GM12865 (cell line): ENCODE measurements around the gene FXYD7.

Experiments
- DNase-seq: peaks from one replicate; pipeline ENCODE4 v3.0.0; 2010; ENCODE audit warnings: low read depth
- H3K4me3 ChIP-seq: 2 replicates; pipeline ENCODE4 v1.5.1; 2011; ENCODE audit warnings: mild to moderate bottlenecking, low read depth, low read length, control low read depth
- CTCF ChIP-seq: IDR thresholded peaks from 2 replicates; pipeline ENCODE4 v1.5.1; 2011; ENCODE audit warnings: low read length, control low read depth, low read depth, inconsistent platforms; ENCODE audit not compliant: insufficient read depth; ENCODE audit errors: missing control alignments

Gene FXYD7

DNA sequence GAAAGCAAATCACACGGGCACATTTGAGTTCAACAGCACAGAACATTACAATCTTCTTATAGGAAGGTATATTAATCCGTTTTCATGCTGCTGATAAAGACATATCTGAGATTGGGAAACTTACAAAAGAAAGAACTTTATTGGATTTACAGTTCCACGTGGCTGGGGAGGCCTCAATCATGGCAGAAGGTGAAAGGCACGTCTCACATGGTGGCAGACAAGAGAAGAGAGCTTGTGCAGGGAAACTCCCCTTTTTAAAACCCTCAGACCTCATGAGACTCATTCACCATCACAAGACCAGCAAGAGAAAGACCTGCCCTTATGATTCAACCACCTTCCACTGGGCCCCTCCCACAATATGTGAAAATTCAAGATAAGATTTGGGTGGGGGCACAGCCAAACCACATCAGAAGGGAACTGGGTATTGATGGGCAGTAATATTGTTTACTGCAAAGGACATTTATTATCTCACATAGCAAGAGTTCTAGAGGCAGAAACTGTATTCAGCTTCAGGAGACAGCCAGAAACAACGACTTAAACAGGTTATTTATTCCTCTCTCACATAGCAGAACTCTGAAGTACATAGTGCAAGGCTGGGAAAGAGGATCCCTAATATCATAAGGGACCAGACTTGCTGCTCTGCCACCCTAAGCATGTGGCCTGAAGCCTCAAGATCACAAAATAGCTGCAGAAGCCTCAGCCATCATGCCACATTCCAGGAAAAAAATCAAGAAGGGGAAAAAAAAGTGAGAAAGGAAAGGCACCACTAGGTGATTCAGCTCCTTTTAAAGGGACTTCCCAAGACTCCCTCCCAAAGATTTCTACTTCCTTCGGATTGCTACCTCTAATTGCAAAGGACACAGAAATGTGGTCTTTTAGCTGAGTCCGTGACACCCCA, 34.6 kb downstream of the FXYD7 start:
- no peak for TF ChIP-seq CTCF
- no peak overlapping the region for H3K4me3 ChIP-seq
- DNase-seq = no peak

GRCh38 chr19:35178701-35179100, 35.6 kb downstream of the FXYD7 start:
- no peak for DNase-seq
- TF ChIP-seq CTCF = no peak
- H3K4me3 ChIP-seq = no peak overlapping the region

DNA sequence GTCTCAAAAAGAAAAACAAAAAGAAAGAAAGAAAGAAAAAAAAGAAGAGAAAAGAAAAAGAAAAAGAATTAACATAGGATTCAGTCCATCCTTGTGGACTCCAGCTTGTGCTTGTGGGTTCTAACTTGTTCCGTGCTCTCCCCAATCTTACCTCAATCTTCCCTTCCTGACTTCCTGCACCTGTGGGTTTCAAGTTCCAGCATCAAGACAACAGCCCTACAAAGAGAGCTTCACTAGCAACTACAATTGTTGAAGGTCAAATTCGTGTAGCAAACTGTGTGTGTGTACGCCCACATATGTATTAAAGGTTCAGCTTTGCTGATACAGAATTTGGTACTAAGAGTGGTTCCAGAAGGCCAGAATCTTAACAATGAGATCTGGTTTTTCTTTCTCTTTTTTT, 36.8 kb downstream of the FXYD7 start:
- H3K4me3 ChIP-seq = no peak overlapping the region
- no peak for TF ChIP-seq CTCF
- DNase-seq = no peak

- H3K4me3 ChIP-seq = no peak overlapping the region
- no peak for TF ChIP-seq CTCF
- no peak for DNase-seq
These were observed 38.3 kb downstream of the FXYD7 start for GRCh38 chr19:35181387-35181786.

DNA sequence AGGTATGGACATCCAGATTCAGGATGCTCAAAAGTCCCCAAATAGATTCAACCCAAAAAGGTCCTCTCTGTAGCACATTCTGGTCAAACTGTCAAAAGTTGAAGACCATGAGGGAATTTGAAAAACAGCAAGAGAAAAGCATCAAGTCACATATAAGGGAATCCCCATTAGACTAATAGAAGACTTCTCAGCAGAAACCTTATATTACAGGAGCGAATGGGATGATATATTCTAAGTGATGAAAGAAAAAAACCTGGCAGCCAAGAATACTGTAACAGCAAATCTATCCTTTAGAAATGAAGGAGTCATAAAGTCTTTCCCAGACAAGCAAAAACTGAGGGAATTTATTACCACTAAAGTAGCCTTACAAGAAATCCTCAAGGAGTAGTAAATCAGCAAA, 41.2 kb downstream of the FXYD7 start:
- H3K4me3 ChIP-seq = no peak overlapping the region
- no peak for DNase-seq
- TF ChIP-seq CTCF = no peak

GRCh38 chr19:35184884-35185283, 41.8 kb downstream of the FXYD7 start:
- TF ChIP-seq CTCF = no peak
- DNase-seq = no peak
- no peak overlapping the region for H3K4me3 ChIP-seq
